Measurements from ENCODE around the gene FAM131C. TPM values are rescaled to one million over a fixed set of nuclear protein-coding genes. Genes with fewer than 3 reads are reported as not detected.
"Not testable (repeated sequence)": the region's sequence is repeated elsewhere in the genome, so short reads cannot be mapped to it uniquely, and the experiment has no call there.

FAM131C gene
- total RNA-seq, 6 experiments from 2014 or later = 0.19 to 1.00 TPM; not detected in 4

DNA sequence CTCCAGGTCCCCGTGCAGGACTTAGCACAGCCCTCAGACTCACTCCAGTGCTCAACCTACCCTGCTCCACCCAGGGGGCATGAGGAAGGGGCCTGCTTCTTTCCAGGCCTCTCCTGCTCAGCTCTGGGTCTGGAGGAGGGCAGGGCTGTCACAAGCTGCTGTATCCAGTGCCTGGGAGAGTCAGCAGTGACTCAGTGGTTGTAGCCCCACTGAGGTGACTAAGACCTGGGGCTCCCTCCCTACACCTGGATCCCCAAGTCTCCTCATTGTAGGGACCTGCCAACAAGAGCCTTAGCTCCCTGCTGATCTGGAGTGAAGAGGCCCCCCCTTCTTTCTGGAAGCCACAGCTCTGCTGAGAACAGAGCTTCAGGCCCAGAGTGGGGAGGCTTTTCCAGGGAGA is 36.1 kb upstream of the FAM131C start:
- DNase-seq = no peak
- H3K4me1 ChIP-seq = peaks cover 0 to 9% (median 2%) of the 10 kb centered on the region in 4 donors
- intact Hi-C loops (cut with DNase I) = no loop called here

DNA sequence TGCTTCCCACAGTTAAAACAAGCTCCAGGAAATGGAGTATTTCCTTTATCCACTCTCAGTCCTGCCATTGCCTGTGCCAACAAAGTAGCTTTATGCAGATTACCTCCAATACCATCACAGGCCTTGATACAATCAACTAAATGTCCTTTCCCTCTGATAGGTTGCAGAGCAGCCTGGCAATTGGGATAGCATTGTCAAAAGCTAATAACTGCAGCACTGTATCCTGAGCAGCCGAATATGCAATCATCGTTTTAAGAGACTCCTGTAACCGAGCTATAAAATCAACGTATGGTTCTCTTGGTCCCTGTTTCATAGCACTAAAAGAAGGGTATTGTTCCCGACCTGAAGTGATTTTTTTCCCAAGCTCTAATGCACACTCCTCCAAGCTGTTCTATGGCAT is 33.6 kb upstream of the FAM131C start:
- 60% methylated on average over 5 of the region's 5 CpGs for WGBS (ENCODE audit: insufficient coverage, low coverage, low lambda C conversion rate, missing lambda C conversion rate)
- ATAC-seq; H3K27ac ChIP-seq; H3K27me3 ChIP-seq; DNase-seq; H3K4me1 ChIP-seq; H3K9me3 ChIP-seq; H3K36me3 ChIP-seq; H3K4me3 ChIP-seq; intact Hi-C loops (cut with DNase I): not testable (repeated sequence)

More for the DNA sequence above, 36.1 kb upstream of the FAM131C start:
- no peaks in the 10 kb centered on the region for H3K9me3 ChIP-seq
- no peak overlapping the region for H3K4me3 ChIP-seq
- TF ChIP-seq, protein P1, sequence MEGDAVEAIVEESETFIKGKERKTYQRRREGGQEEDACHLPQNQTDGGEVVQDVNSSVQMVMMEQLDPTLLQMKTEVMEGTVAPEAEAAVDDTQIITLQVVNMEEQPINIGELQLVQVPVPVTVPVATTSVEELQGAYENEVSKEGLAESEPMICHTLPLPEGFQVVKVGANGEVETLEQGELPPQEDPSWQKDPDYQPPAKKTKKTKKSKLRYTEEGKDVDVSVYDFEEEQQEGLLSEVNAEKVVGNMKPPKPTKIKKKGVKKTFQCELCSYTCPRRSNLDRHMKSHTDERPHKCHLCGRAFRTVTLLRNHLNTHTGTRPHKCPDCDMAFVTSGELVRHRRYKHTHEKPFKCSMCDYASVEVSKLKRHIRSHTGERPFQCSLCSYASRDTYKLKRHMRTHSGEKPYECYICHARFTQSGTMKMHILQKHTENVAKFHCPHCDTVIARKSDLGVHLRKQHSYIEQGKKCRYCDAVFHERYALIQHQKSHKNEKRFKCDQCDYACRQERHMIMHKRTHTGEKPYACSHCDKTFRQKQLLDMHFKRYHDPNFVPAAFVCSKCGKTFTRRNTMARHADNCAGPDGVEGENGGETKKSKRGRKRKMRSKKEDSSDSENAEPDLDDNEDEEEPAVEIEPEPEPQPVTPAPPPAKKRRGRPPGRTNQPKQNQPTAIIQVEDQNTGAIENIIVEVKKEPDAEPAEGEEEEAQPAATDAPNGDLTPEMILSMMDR (IDR thresholded peaks at IDR 0.05) = no peak
- TF ChIP-seq POLR2A (IDR thresholded peaks at IDR 0.05) = no peak
- no peaks in the 10 kb centered on the region for H3K27me3 ChIP-seq
- H3K36me3 ChIP-seq = no peaks in the 10 kb centered on the region
- no peak for ATAC-seq
- no CpG with 5 or more reads among the region's 1 CpG for WGBS (ENCODE audit: insufficient coverage, low coverage, low lambda C conversion rate, missing lambda C conversion rate)
- no peak overlapping the region for H3K27ac ChIP-seq

- Histone ChIP-seq H3K36me3 (no peaks in the 10 kb centered on the region), H3K9me3 (no peaks in the 10 kb centered on the region), H3K4me3 (no peak overlapping the region), H3K4me1 (no peaks in the 10 kb centered on the region), H3K27me3 (no peaks in the 10 kb centered on the region), H3K27ac (no peak overlapping the region)
- TF ChIP-seq POLR2A (IDR thresholded peaks at IDR 0.05) = no peak
- WGBS (ENCODE audit: insufficient coverage, low coverage, low lambda C conversion rate, missing lambda C conversion rate) = 57% methylated on average over 7 of the region's 9 CpGs
- intact Hi-C loops (cut with DNase I) = no loop called here
- no peak for DNase-seq
- ATAC-seq = no peak
Measured at GRCh38 chr1:16101623-16102022, 28.2 kb upstream of the FAM131C start.

- no peak overlapping the region for H3K27ac ChIP-seq
- whole genome bisulfite sequencing (ENCODE audit: insufficient coverage, low coverage, low lambda C conversion rate, missing lambda C conversion rate) = 100% methylated on average over 1 of the region's 1 CpG
- H3K36me3 ChIP-seq = no peaks in the 10 kb centered on the region
- no peak for ATAC-seq
- H3K4me1 ChIP-seq = peaks cover 0 to 9% (median 0%) of the 10 kb centered on the region in 4 donors
- TF ChIP-seq POLR2A (IDR thresholded peaks at IDR 0.05) = no peak
- TF ChIP-seq, protein P1 (IDR thresholded peaks at IDR 0.05) = no peak
- H3K27me3 ChIP-seq = no peaks in the 10 kb centered on the region
- no peak for DNase-seq
- H3K4me3 ChIP-seq = no peak overlapping the region
- H3K9me3 ChIP-seq = no peaks in the 10 kb centered on the region
- intact Hi-C loops (cut with DNase I) = no loop called here
Measured at GRCh38 chr1:16099412-16099811, 26.0 kb upstream of the FAM131C start.

GRCh38 chr1:16095447-16095846 is 22.0 kb upstream of the FAM131C start:
- Histone ChIP-seq H3K27ac (no peak overlapping the region), H3K4me1 (peaks cover 0 to 9% (median 0%) of the 10 kb centered on the region in 4 donors), H3K9me3 (no peaks in the 10 kb centered on the region), H3K4me3 (no peak overlapping the region), H3K36me3 (no peaks in the 10 kb centered on the region), H3K27me3 (no peaks in the 10 kb centered on the region)
- WGBS (ENCODE audit: insufficient coverage, low coverage, low lambda C conversion rate, missing lambda C conversion rate) = 17% methylated on average over 5 of the region's 9 CpGs
- TF ChIP-seq POLR2A (IDR thresholded peaks at IDR 0.05) = no peak
- TF ChIP-seq, protein P1 (IDR thresholded peaks at IDR 0.05) = no peak
- intact Hi-C loops (cut with DNase I) = no loop called here
- DNase-seq = peak in 1 of 3 donors; percentile 70
- peak; percentile 57 to 93 (median 68) for ATAC-seq
